ENCODE data around the gene FXYD7. TPM values are rescaled to one million over a fixed set of nuclear protein-coding genes. Genes with fewer than 3 reads are reported as not detected.
"Not testable (repeated sequence)": the region's sequence is repeated elsewhere in the genome, so short reads cannot be mapped to it uniquely, and the experiment has no call there.

The FXYD7 gene
- total and polyA plus RNA-seq, 2 of the 13 experiments (the other 11 are each of a cell fraction or from before 2014, with no cell fraction given): 0.55 TPM; not detected in 1

DNA sequence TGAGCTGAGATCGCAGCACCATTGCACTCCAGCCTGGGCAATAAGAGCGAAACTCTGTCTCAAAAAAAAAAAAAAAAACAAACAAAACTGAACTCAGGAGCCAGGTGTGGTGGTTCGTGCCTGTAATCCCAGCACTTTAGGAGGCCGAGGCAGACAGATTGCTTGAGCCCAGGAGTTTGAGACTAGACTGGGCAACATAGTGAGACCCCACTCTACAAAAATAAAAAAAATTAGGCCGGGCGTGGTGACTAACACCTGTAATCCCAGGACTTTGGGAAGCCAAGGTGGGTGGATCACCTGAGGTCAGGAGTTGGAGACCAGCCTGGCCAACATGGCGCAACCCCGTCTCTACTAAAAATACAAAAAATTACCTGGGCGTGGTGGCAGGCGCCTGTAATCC is 41.1 kb upstream of the FXYD7 start:
- H3K4me3 ChIP-seq (replicated peaks in 1 of 3; ENCODE audit: insufficient read depth in 1 of 3, low read depth in 2 of 3, low read length in 3 of 3); in situ Hi-C loops (cut with HindIII; ENCODE audit: extremely low pct_ligation_motif_present, low pct_unique_long_range_greater_than_20kb); POLR2A ChIA-PET; H3K79me2 ChIP-seq (ENCODE audit: insufficient read depth, low read length); H2AFZ ChIP-seq (ENCODE audit: low read length); H3K36me3 ChIP-seq (replicated peaks in 1 of 2; ENCODE audit: control insufficient read depth in 1 of 2, insufficient read depth in 2 of 2, low read length in 2 of 2); CTCF ChIA-PET (ENCODE audit: low intra/inter-chr PET ratio, low total read pairs); H4K20me1 ChIP-seq (ENCODE audit: insufficient read depth, low read length); H3K9me3 ChIP-seq (ENCODE audit: low read length); H3K9ac ChIP-seq (ENCODE audit: insufficient read depth, low read depth, low read length); H3K27me3 ChIP-seq (ENCODE audit: control insufficient read depth in 1 of 2, insufficient read depth in 2 of 2, low read length in 2 of 2); ATAC-seq; DNase-seq (ENCODE audit: low spot score); H3K4me2 ChIP-seq (ENCODE audit: low read depth, low read length); FAIRE-seq; BruUV-seq (replicated peaks); H3K27ac ChIP-seq (ENCODE audit: extremely low read length, insufficient read depth, low read length): not testable (repeated sequence)
- peaks cover 43% of the 10 kb centered on the region for H3K4me1 ChIP-seq (ENCODE audit: insufficient read depth, low read length)
- intact Hi-C loops (cut with micrococcal nuclease; ENCODE audit: unreplicated experiment): loop anchor here (2.0 kb wide), 1 partner anchor 59 kb away; no protein-coding TSS in a partner anchor
- WGBS (ENCODE audit: low lambda C conversion rate): 73% methylated on average over 10 of the region's 10 CpGs

DNA sequence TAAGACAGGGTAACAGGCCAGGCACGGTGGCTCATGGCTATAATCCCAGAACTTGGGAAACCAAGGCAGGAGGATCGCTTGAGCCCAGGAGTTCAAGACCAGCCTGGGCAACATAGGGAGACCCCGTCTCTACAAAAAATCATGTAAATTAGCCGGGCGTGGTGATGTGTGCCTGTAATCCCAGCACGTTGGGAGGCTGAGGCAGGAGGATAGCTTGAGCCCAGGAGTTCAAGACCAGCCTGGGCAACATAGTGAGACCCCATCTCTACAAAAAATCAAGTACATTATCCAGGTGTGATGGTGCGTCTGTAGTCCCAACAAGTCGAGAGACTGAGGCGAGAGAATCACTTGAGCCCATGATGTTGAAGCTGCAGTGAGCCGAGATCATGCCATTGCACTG is 39.4 kb upstream of the FXYD7 start:
- CTCF ChIA-PET (ENCODE audit: low intra/inter-chr PET ratio, low total read pairs); H3K9ac ChIP-seq (ENCODE audit: insufficient read depth, low read depth, low read length); H3K4me3 ChIP-seq (replicated peaks in 1 of 3; ENCODE audit: insufficient read depth in 1 of 3, low read depth in 2 of 3, low read length in 3 of 3); H3K27me3 ChIP-seq (ENCODE audit: control insufficient read depth in 1 of 2, insufficient read depth in 2 of 2, low read length in 2 of 2); H3K79me2 ChIP-seq (ENCODE audit: insufficient read depth, low read length); H3K9me3 ChIP-seq (ENCODE audit: low read length); intact Hi-C loops (cut with micrococcal nuclease; ENCODE audit: unreplicated experiment); ATAC-seq; BruUV-seq (replicated peaks); DNase-seq (ENCODE audit: low spot score); POLR2A ChIA-PET; H2AFZ ChIP-seq (ENCODE audit: low read length); FAIRE-seq; H3K27ac ChIP-seq (ENCODE audit: extremely low read length, insufficient read depth, low read length); H3K4me2 ChIP-seq (ENCODE audit: low read depth, low read length); H4K20me1 ChIP-seq (ENCODE audit: insufficient read depth, low read length); H3K36me3 ChIP-seq (replicated peaks in 1 of 2; ENCODE audit: control insufficient read depth in 1 of 2, insufficient read depth in 2 of 2, low read length in 2 of 2); in situ Hi-C loops (cut with HindIII; ENCODE audit: extremely low pct_ligation_motif_present, low pct_unique_long_range_greater_than_20kb): not testable (repeated sequence)
- peaks cover 57% of the 10 kb centered on the region for H3K4me1 ChIP-seq (ENCODE audit: insufficient read depth, low read length)
- peak; percentile 45; the same call in 1 of the 2 replicates for TF ChIP-seq ZNF121 (CRISPR knock-in tag; IDR thresholded peaks at IDR 0.05)
- 33% methylated on average over 9 of the region's 10 CpGs for WGBS (ENCODE audit: low lambda C conversion rate)

DNA sequence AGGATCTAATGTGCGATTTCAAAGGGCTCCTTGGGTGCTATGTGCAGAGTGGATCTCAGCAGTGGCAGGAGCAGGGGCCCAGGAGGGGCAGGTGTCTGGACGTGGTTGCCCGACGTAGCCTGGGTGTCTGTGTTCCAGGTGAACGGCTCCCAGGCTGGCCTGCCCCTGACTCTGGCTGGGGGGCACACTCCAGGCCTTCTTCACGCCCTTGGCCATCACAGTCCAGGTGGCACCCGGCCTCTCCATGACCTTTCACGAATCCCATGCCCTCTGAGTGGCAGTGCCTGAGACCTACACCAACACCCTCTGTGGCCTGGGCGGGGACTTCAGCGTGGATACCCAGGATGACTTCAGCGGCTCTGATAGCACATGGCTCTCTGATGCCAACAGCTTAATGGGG is 38.7 kb upstream of the FXYD7 start:
- in situ Hi-C loops (cut with HindIII; ENCODE audit: extremely low pct_ligation_motif_present, low pct_unique_long_range_greater_than_20kb) (no loop called here), intact Hi-C loops (cut with micrococcal nuclease; ENCODE audit: unreplicated experiment) (no loop called here)
- Histone ChIP-seq H3K4me1 (ENCODE audit: insufficient read depth, low read length) (peaks cover 53% of the 10 kb centered on the region), H3K9ac (ENCODE audit: insufficient read depth, low read depth, low read length) (no peak overlapping the region), H2AFZ (ENCODE audit: low read length) (no peak overlapping the region), H3K27me3 (ENCODE audit: control insufficient read depth in 1 of 2, insufficient read depth in 2 of 2, low read length in 2 of 2) (peaks cover 0 to 4% of the 10 kb centered on the region in 2 experiments; a peak in 1 of 5 replicates), H3K79me2 (ENCODE audit: insufficient read depth, low read length) (no peaks in the 10 kb centered on the region), H3K4me3 (replicated peaks in 1 of 3; ENCODE audit: insufficient read depth in 1 of 3, low read depth in 2 of 3, low read length in 3 of 3) (no peak overlapping the region), H3K9me3 (ENCODE audit: low read length) (no peaks in the 10 kb centered on the region), H3K36me3 (replicated peaks in 1 of 2; ENCODE audit: control insufficient read depth in 1 of 2, insufficient read depth in 2 of 2, low read length in 2 of 2) (no peaks in the 10 kb centered on the region), H4K20me1 (ENCODE audit: insufficient read depth, low read length) (no peaks in the 10 kb centered on the region), H3K4me2 (ENCODE audit: low read depth, low read length) (no peak overlapping the region), H3K27ac (ENCODE audit: extremely low read length, insufficient read depth, low read length) (no peak overlapping the region)
- ChIA-PET POLR2A (no interaction called here), CTCF (ENCODE audit: low intra/inter-chr PET ratio, low total read pairs) (no interaction called here)
- FAIRE-seq: no peak
- TF ChIP-seq TEAD3 (CRISPR knock-in tag; optimal IDR thresholded peaks at IDR 0.05; ENCODE audit: borderline replicate concordance): no peak
- TF ChIP-seq HNRNPL (IDR thresholded peaks at IDR 0.05; ENCODE audit: low read depth, low read length): 0 out of 2 replicates have a peak, but pooled peaks have one; percentile 43
- WGBS (ENCODE audit: low lambda C conversion rate): 43% methylated on average over 4 of the region's 11 CpGs
- no peak for ATAC-seq
- no peak for DNase-seq (ENCODE audit: low spot score)
- no TSS peak for BruUV-seq (replicated peaks)

Measured in HepG2 (cell line).